Cardiac muscle cell (in vitro differentiated cells and primary cell): Measurements from ENCODE around the gene RILPL1. TPM values are rescaled to one million over a fixed set of nuclear protein-coding genes. Genes with fewer than 3 reads are reported as not detected.

Source experiments
- DNase-seq, 2 donors: peaks; one replicate each; pipeline versions ENCODE4 v3.0.0 to v3.0.0-alpha.2; 2010 to 2017; ENCODE audit warnings: low read depth in 1 of 2, low spot score in 1 of 2
- H3K27ac ChIP-seq: fragments of 200-600 bp; sonication (generic); 2 replicates; pipeline ENCODE4 v1.5.1; 2016
- H3K27me3 ChIP-seq: fragments of 200-600 bp; sonication (generic); 2 replicates; pipeline ENCODE4 v1.6.0; 2016; ENCODE audit warnings: control low read depth
- H3K36me3 ChIP-seq: fragments of 200-600 bp; sonication (generic); 2 replicates; pipeline ENCODE4 v1.5.1; 2016; ENCODE audit warnings: control low read depth
- H3K4me1 ChIP-seq: fragments of 200-600 bp; sonication (generic); 2 replicates; pipeline ENCODE4 v1.8.1; 2017; ENCODE audit warnings: low read depth, mild to moderate bottlenecking, mixed run types
- H3K4me3 ChIP-seq: fragments of 200-600 bp; sonication (generic); 2 replicates; pipeline ENCODE4 v1.5.1; 2016; ENCODE audit warnings: mild to moderate bottlenecking
- H3K9me3 ChIP-seq: fragments of 200-600 bp; sonication (generic); 2 replicates; pipeline ENCODE4 v1.5.1; 2017; ENCODE audit warnings: low read depth, mild to moderate bottlenecking, control low read depth
- polyA plus RNA-seq: library from polyadenylated mRNA; unstranded; fragments of >200 nt; fragmentation: Nextera tagmentation; extraction: Ambion mirVana; gene quantifications from 2 replicates; pipeline ENCODE4 v1.2.1, GENCODE V29; 2016
- total RNA-seq: library from RNA; depleted of rRNA; stranded (reverse); fragments of >200 nt; gene quantifications from 2 replicates; pipeline ENCODE4 v1.2.3, GENCODE V29; 2016
- TF ChIP-seq, protein P1 (sequence below): IDR thresholded peaks from 2 replicates; pipeline ENCODE4 v1.5.1; 2012; ENCODE audit warnings: low read depth, mild to moderate bottlenecking, low read length

RILPL1 gene
- total and polyA plus RNA-seq, 2 experiments from 2014 or later, result 57.8 to 68.4 TPM

DNA sequence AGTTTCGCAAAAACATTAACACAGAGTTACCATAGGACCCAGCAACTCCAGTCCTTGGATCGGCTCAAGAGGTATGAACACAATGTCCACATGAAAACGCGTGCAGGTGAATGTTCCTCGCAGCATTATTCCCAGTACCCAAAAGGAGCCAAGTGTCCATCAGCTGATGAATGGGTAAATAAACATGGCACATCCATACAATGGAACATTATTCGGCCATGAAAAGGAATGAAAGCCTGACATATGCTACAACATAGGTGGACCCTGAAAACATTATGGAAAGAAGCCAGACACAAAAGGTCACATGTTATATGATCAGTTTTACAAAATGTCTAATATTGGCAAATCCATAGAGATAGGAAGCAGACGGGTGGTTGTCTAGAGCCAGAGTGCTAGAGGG is 9.1 kb downstream of the RILPL1 start:
- Histone ChIP-seq H3K36me3 (peaks cover 12% of the 10 kb centered on the region), H3K27me3 (no peaks in the 10 kb centered on the region)

DNA sequence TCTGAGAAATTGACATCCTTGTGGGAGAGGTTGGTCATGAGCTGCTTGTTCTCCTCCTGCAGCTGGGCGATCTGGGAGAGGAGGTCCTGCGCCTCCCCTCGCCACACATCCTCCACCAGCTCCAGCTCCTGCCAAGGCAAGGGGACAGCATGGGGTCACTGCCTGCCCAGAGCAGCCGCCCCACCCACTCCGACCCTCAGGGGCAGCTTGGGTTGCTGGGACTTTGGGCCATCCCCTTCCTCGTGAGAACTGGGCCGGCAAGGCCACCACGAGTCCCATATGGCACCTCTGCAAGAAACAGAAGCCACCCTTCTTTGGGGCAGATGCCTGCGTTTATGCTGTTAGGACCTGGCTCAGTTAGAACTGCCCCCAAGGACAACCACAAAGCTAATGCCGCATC is 10.0 kb downstream of the RILPL1 start:
- Histone ChIP-seq H3K27me3 (no peaks in the 10 kb centered on the region), H3K36me3 (peaks cover 12% of the 10 kb centered on the region), H3K4me3 (no peak overlapping the region), H3K4me1 (peaks cover 20% of the 10 kb centered on the region), H3K27ac (peak overlapping the region; percentile 23), H3K9me3 (no peaks in the 10 kb centered on the region)
- TF ChIP-seq, protein P1, sequence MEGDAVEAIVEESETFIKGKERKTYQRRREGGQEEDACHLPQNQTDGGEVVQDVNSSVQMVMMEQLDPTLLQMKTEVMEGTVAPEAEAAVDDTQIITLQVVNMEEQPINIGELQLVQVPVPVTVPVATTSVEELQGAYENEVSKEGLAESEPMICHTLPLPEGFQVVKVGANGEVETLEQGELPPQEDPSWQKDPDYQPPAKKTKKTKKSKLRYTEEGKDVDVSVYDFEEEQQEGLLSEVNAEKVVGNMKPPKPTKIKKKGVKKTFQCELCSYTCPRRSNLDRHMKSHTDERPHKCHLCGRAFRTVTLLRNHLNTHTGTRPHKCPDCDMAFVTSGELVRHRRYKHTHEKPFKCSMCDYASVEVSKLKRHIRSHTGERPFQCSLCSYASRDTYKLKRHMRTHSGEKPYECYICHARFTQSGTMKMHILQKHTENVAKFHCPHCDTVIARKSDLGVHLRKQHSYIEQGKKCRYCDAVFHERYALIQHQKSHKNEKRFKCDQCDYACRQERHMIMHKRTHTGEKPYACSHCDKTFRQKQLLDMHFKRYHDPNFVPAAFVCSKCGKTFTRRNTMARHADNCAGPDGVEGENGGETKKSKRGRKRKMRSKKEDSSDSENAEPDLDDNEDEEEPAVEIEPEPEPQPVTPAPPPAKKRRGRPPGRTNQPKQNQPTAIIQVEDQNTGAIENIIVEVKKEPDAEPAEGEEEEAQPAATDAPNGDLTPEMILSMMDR, result no peak
- DNase-seq, result no peak

More for the DNA sequence above, 9.1 kb downstream of the RILPL1 start:
- TF ChIP-seq, protein P1, result no peak
- Histone ChIP-seq H3K4me3 (no peak overlapping the region), H3K27ac (no peak overlapping the region), H3K4me1 (peaks cover 15% of the 10 kb centered on the region), H3K9me3 (no peaks in the 10 kb centered on the region)
- DNase-seq, result no peak

DNA sequence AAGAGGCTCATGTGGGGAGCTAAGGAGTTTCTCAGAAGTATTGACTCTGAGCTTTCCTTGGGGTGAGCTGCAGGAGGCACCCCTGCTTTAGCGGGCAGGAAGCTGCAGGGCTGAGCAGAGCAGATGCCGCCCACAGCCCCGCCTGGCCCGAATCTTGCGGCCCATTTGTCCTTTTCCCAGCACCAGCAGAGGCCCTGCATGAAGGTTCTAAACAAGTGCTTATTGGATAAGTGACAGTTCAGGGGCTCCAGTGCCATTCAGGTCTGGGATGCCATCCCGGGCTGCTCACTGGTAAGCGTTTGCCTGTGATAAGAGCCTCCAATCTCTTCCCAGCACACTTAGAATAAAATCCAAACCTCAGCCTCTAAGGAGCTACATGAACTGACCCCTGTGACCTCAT is 11.4 kb downstream of the RILPL1 start:
- Histone ChIP-seq H3K9me3 (no peaks in the 10 kb centered on the region), H3K27me3 (no peaks in the 10 kb centered on the region), H3K36me3 (peaks cover 19% of the 10 kb centered on the region), H3K4me1 (peaks cover 20% of the 10 kb centered on the region), H3K4me3 (no peak overlapping the region), H3K27ac (peak overlapping the region; percentile 80)
- DNase-seq, result peak in 1 of 2 donors; percentile 31
- TF ChIP-seq, protein P1, result no peak

DNA sequence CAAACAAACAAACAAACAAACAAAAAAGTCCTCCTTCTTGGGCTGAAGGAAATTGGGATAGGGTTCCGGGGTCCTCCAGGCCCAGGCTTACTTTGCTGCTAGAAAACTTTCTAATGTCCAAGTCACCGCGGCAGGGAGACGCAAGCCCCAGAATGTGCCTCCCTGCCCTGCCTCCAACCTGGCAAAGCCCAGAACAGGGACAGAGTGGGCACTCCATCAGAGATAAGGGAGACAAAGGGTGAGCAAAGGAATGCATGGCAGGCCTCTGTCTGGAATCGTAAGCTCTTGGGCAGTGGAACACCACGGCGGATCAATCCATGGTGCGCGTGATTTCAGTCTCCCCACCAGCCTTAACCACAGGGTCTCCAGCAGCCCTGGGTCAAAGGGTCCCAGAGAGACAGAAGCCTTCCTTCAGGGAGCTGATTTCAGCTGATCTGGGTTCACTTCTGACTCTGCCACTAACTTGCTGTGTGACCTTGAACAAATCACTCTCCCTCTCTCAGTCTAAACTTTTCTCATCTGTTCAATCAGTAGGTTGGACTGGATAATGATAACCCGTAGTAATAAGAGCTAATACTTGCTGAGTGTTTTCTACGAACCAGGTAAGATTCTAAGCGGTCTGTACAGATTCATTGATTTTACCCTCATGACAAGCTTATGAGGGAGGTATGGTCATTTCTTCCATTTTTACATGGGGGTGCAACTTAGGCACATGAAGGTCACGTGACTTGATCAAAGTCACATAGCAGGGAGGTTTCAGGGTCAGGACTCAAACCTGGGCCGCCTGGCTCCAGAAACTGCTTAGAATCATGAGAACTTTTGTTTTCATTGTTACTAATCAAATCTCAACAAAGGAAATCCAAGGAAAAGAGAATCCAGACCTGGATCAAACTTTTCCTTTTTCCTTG is 12.7 kb downstream of the RILPL1 start:
- Histone ChIP-seq H3K4me3 (no peak overlapping the region), H3K27me3 (no peaks in the 10 kb centered on the region), H3K4me1 (peaks cover 20% of the 10 kb centered on the region), H3K9me3 (no peaks in the 10 kb centered on the region), H3K27ac (peak overlapping the region; percentile 100), H3K36me3 (peaks cover 26% of the 10 kb centered on the region)
- TF ChIP-seq, protein P1, result no peak
- no peak for DNase-seq

DNA sequence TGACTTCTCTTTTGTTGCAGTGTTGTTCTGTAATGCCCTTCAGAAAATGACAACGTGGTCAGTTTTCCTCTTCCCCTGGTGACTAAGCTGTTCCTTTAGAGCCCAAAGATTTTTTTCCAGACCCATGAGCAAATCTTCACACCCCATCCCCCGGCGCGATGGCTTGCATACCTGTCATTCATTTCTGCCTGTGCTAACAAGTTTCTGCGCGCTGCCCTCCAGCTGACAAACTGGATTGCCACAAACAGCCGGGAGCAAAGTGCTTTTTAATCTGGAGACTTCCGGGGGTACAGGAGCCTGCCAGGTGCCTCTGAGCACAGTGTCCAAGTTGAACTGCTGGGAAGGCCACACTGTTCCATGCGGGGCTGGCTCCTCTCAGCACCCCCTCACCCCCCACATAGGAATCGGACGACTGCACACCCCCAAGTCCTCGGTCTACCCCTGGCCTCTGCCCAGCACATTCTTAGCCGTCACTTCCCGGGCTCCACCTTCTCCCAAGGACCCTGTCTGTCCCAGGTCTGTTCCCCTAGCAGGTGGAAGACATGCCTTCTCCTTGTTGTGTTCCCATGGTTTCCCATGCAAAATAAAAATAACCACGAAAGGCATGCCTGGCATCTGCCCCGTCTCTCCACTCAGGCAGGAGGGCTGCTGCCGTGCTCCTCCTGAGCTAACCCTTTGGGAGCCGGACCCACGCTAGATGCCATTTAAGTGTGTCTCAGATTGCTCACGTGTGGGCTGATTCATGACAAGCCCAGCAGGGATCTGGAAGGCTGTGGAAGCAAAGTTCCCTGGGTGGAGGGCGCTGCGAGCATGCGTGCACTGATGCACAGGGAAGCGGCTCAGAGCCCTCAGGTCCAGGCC is 14.1 kb downstream of the RILPL1 start:
- H3K27ac ChIP-seq, result peak overlapping the region; percentile 100
- TF ChIP-seq, protein P1, result no peak
- DNase-seq, result peak; percentile 29 to 89

More for the DNA sequence above, 14.1 kb downstream of the RILPL1 start:
- H3K4me3 ChIP-seq, result no peak overlapping the region
- H3K36me3 ChIP-seq, result peaks cover 24% of the 10 kb centered on the region
- H3K9me3 ChIP-seq, result no peaks in the 10 kb centered on the region
- no peaks in the 10 kb centered on the region for H3K27me3 ChIP-seq
- H3K4me1 ChIP-seq, result peaks cover 20% of the 10 kb centered on the region
